ENCODE measurements around the gene PTPN4.

The PTPN4 gene

GRCh38 chr2:119716284-119716672 lies 43.4 kb upstream of the PTPN4 start:
- no peak for DNase-seq (ENCODE audit: low read depth)
- no peak for TF ChIP-seq CTCF (IDR thresholded peaks at IDR 0.05; ENCODE audit: low read depth, low read length, missing control alignments)
- no peak overlapping the region for H3K4me3 ChIP-seq (ENCODE audit: low read depth, low read length)

- DNase-seq (ENCODE audit: low read depth) = no peak
- TF ChIP-seq CTCF (IDR thresholded peaks at IDR 0.05; ENCODE audit: low read depth, low read length, missing control alignments) = no peak
- no peak overlapping the region for H3K4me3 ChIP-seq (ENCODE audit: low read depth, low read length)
Measured at GRCh38 chr2:119718501-119719260, 41.0 kb upstream of the PTPN4 start.

GRCh38 chr2:119719261-119719627 lies 40.5 kb upstream of the PTPN4 start:
- no peak for TF ChIP-seq CTCF (IDR thresholded peaks at IDR 0.05; ENCODE audit: low read depth, low read length, missing control alignments)
- no peak overlapping the region for H3K4me3 ChIP-seq (ENCODE audit: low read depth, low read length)
- no peak for DNase-seq (ENCODE audit: low read depth)

- TF ChIP-seq CTCF (IDR thresholded peaks at IDR 0.05; ENCODE audit: low read depth, low read length, missing control alignments) = no peak
- no peak for DNase-seq (ENCODE audit: low read depth)
- H3K4me3 ChIP-seq (ENCODE audit: low read depth, low read length) = no peak overlapping the region
Measured at GRCh38 chr2:119721043-119721442, 38.7 kb upstream of the PTPN4 start.

GRCh38 chr2:119721462-119721861 lies 38.3 kb upstream of the PTPN4 start:
- H3K4me3 ChIP-seq (ENCODE audit: low read depth, low read length) = no peak overlapping the region
- no peak for DNase-seq (ENCODE audit: low read depth)
- no peak for TF ChIP-seq CTCF (IDR thresholded peaks at IDR 0.05; ENCODE audit: low read depth, low read length, missing control alignments)

GRCh38 chr2:119721904-119722303 lies 37.8 kb upstream of the PTPN4 start:
- no peak overlapping the region for H3K4me3 ChIP-seq (ENCODE audit: low read depth, low read length)
- no peak for TF ChIP-seq CTCF (IDR thresholded peaks at IDR 0.05; ENCODE audit: low read depth, low read length, missing control alignments)

GRCh38 chr2:119723186-119723585 lies 36.5 kb upstream of the PTPN4 start:
- no peak for TF ChIP-seq CTCF (IDR thresholded peaks at IDR 0.05; ENCODE audit: low read depth, low read length, missing control alignments)
- DNase-seq (ENCODE audit: low read depth) = no peak
- H3K4me3 ChIP-seq (ENCODE audit: low read depth, low read length) = no peak overlapping the region

More at GRCh38 chr2:119721904-119722303, 37.8 kb upstream of the PTPN4 start:
- no peak for DNase-seq (ENCODE audit: low read depth)
